Measurements from ENCODE around the gene USF3.

Gene USF3

GRCh38 chr3:113696658-113697499 lies 437 bp upstream of the USF3 start:
- peak; percentile 99 for DNase-seq

- DNase-seq, result no peak
Observed at GRCh38 chr3:113695431-113695785, 1.0 kb downstream of the USF3 start.

GRCh38 chr3:113690482-113690881 lies 6.0 kb downstream of the USF3 start:
- no peak for DNase-seq

DNA sequence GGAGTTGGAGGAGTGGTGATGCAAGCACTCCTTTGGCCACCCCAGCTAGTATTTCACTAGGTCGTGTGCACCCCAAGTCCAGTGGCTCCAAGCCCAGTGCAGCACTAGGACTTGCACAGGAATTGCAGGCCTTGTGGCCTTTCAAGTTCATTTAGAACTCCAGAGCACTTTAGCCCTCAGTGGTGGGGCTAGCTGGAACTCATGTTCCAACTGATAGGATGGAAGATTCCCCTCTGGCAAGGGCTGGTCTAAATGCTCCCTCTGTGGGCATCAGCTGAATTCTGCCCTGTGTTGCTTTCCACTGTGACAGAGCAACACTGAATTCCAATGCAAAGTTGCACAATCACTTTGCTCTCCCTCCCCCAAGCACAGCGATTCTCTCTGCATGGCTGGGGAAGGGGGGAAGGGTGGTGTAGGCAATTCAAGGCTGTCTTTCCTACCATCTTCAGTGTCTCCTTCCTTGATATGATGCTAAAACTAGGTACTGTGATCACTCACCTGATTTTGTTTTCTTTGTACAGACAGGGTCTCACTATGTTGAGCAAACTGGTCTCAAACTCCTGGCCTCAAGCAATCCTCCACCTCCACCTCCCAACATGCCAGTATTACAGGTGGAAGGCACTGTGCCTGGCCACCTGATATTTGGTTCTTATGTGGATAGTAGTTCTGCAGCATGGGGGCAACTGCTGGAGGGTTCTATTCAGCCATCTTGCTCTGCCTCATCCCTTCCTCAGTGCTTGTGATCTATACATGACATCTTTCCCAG lies 10.3 kb downstream of the USF3 start:
- no peak for DNase-seq

DNA sequence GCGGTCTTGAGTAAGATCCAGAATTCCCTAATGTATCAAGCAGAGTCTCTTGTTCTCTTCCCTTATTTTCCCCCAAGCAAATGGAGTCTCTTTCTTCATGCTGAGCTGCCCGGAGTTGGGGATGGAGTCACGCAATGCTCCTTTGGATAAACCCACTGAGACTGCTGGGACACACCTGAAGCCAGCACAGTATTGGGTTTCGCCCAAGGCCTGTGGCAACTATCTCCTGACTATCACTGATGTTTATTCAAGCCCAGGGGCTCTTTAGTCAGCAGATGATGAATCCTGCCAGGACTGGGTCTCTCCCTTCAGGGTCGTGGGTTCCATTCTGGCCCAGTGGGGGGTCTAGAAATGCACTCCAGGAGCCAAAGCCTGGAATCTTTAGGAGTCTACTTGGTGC lies 11.3 kb downstream of the USF3 start:
- DNase-seq, result no peak

DNA sequence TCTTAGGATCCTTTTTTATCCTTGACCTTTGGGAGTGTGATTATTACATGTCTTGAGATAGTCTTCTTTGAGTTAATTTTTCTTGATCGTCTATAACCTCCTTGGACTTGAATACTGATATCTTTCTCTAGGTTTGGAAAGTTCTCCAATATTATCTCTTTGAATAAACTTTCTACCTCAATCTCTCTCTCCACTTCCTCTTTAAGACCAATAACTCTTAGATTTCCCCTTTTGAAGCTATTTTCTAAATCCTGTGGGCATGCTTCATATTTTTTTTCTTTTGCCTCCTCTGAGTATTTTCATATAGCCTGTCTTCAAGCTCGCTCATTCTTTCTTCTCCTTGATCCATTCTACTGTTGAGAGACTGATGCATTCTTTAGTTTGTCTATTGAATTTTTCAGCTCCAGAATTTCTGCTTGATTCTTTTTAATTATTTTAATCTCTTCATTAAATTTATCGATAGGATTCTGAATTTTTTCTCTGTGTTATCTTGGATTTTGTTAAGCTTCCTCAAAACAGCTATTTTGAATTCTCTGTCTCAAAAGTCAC lies 12.1 kb downstream of the USF3 start:
- DNase-seq, result no peak

- DNase-seq, result no peak
Observed at GRCh38 chr3:113678773-113679172, 17.7 kb downstream of the USF3 start.

- DNase-seq, result no peak
Observed at GRCh38 chr3:113677737-113678136, 18.7 kb downstream of the USF3 start.

GRCh38 chr3:113676261-113676660 lies 20.2 kb downstream of the USF3 start:
- no peak for DNase-seq

GRCh38 chr3:113673593-113673992 lies 22.8 kb downstream of the USF3 start:
- DNase-seq, result no peak

GRCh38 chr3:113668015-113668414 lies 28.4 kb downstream of the USF3 start:
- no peak for DNase-seq

DNA sequence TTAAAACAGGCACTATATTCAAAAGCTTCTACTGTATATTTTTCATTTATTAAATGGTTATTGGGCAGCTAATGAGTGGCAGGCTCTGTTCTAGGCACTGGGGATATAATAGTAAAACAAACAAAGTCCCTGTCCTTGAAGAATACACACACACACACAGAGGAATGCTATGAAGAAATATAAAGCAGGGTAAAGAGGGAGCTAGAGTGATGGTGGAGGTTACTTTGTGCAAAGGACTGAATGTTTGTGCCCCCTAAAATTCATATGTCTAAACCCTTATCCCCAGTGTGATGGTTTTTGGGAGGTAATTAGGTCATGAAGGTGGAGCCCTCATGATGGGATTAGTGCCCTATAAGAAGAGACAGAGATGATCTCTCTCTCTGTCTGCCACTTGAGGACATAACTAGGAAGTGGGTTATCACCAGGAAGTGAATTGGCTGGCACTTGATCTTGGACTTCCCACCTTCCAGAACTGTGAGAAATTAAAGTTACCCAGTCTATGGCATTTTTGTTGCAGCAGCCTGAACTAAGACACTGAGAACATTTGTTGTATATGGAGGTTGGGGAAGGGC lies 31.8 kb downstream of the USF3 start:
- DNase-seq, result no peak

DNA sequence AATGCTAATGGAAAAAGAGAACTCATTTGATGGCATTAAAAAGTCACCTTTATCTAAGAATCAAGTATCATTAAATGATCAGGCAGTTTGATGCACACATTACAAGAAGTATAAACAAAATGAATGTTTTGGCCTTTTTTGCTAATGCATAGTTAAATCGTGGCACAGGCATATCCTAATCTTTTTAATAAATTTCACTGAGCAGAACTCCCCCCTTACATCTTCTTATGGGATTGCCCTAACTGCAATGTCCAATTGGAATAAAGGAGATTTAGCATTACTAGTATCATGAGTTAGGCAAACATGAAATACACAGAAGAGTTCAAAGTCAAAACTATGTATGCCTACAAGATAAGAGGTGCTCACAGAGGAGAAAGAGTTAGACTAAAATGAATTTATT lies 32.7 kb downstream of the USF3 start:
- DNase-seq, result no peak

DNA sequence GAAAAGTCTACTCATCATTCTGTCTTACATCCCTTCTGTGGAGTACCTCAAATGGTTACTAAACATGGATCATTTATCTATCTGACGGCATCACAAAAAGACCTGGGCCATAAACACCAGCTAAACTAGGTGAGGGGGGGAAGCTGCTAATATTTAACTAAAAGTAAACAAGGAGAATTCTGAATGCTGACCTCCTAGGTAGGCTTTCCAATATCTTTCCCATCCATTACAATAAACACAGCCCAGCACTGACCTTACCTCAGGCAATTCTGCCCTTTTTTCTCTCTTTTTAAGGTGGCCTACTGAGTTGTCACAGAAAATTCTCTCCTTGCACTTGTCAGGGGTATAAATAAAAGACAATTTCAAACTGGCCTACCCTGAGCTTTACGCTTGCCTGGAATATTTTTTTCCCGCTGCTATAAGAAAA lies 33.1 kb downstream of the USF3 start:
- DNase-seq, result no peak

- no peak for DNase-seq
Observed at GRCh38 chr3:113662824-113663223, 33.6 kb downstream of the USF3 start.

DNA sequence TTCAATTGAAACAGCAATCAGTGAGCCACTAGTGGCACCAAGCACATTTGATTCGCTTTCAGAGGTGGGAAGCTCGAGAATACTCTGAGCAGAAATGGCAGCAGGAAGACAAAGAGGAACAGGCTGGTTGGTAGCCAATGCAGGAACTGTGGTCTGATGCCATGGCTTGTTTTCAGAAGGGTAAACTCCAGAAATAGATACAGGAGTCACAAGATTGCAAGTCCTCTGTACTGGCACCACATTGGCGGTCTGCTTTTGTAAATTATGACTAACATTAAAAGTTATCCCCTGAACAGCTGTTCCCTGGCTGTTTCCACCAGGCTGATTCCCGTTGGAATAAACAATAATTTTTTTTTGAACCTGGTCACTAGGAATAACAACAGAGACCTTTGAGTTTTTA lies 35.5 kb downstream of the USF3 start:
- no peak for DNase-seq

- DNase-seq, result no peak
Observed at GRCh38 chr3:113660458-113660857, 36.0 kb downstream of the USF3 start.

DNA sequence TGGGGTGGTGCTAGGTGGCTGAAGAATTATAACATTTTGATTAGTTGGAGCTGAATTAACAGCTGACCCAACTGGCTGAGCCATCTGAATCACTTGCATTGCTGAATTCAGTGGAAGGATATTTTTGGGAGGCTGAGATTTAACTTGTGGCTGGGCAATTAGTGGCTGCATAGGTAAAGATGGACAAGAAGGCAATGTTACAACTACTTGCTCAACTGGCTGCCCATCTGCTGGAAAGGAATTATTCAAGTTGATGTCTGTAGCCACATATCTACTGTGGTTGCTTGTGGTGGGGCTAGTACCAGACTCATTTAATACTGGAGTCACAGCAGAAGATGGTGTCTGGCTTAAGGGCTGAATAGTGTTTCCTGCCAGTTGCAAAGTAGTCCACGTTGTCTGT lies 36.4 kb downstream of the USF3 start:
- no peak for DNase-seq

DNA sequence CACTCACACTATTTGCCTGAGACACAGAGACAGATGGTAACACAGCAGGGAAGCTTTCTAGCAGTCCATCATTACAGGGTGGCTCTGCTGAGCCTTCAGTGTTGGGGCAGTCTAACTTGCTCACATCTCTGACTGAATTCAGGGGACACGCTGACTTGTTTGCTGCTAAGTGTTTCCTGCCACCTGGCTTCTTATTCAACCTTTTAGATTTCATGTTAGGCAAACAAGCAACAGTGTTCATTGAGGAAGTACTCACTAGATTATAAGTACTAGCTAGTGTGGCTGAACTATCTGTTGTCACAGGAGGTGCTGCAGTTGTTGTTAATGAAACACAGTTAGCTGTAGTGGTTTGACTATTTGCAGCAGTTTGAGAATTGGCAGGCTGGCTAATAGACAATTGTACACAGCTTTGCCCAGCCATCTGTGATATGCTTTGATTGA lies 37.3 kb downstream of the USF3 start:
- peak; percentile 94 for DNase-seq

GRCh38 chr3:113658107-113658506 lies 38.3 kb downstream of the USF3 start:
- DNase-seq, result no peak

DNA sequence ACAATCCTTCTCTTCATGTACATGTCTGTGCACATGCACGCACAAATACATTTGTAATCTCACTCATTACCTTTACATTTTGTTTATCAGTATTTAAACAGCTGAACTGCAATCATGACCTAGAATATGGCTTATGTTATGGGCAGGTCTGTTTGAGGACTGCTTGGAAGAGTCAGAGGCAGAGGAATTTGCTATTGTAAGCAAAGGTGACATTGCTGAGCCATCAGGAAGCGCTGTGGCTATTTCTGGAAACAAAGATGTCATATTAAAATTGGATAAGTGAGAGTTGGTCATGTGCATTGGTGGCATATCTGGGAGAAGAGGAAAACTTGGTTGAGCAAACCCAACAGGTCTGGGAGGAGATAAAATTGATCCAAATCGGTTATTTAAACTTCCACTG lies 41.6 kb downstream of the USF3 start:
- no peak for DNase-seq

- no peak for DNase-seq
Observed at GRCh38 chr3:113654310-113654709, 42.1 kb downstream of the USF3 start.

- DNase-seq, result no peak
Observed at GRCh38 chr3:113649174-113649845, 47.1 kb downstream of the USF3 start.
